PC-3 (cell line): ENCODE data around the gene DAB1.

ENCODE experiments used
- CTCF ChIP-seq: fragments of 300-600 bp; sonication (generic); conservative IDR thresholded peaks from 2 replicates; pipeline ENCODE4 v1.5.1; 2017; ENCODE audit warnings: antibody characterized with exemption, low read depth, mild to moderate bottlenecking, low read length
- EZH2 ChIP-seq: fragments of 300-600 bp; sonication (generic); IDR thresholded peaks from one replicate; pipeline ENCODE4 v1.6.1; 2017; ENCODE audit warnings: antibody characterized with exemption, mild to moderate bottlenecking, low read length; ENCODE audit not compliant: unreplicated experiment
- EZH2phosphoT487 ChIP-seq: fragments of 300-600 bp; sonication (generic); IDR thresholded peaks from 2 replicates; pipeline ENCODE4 v1.6.1; 2018; ENCODE audit warnings: mild to moderate bottlenecking, antibody characterized with exemption, low read length, borderline replicate concordance

DNA sequence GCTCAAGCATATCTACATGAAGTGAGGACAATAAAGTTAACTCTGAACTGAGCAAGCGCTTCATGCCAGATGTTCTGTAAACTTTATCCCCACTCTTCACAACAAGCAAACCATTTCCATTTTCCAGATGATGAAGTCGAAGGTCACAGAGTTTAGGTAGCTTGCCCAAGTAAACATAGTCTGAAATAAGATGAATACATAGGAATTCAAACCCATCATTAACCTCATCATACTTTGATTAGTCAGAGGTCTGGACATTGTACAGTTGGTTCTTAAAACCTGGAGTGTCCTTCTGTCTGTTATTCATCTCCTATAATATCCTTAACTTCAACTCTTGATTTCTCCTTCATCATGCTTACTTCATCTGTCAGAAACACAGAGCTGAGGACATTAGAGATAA is 277.8 kb downstream of the DAB1 start:
- TF ChIP-seq EZH2 (no peak), CTCF (no peak), EZH2phosphoT487 (no peak)
